ENCODE results near the gene KIAA0513.

DNA sequence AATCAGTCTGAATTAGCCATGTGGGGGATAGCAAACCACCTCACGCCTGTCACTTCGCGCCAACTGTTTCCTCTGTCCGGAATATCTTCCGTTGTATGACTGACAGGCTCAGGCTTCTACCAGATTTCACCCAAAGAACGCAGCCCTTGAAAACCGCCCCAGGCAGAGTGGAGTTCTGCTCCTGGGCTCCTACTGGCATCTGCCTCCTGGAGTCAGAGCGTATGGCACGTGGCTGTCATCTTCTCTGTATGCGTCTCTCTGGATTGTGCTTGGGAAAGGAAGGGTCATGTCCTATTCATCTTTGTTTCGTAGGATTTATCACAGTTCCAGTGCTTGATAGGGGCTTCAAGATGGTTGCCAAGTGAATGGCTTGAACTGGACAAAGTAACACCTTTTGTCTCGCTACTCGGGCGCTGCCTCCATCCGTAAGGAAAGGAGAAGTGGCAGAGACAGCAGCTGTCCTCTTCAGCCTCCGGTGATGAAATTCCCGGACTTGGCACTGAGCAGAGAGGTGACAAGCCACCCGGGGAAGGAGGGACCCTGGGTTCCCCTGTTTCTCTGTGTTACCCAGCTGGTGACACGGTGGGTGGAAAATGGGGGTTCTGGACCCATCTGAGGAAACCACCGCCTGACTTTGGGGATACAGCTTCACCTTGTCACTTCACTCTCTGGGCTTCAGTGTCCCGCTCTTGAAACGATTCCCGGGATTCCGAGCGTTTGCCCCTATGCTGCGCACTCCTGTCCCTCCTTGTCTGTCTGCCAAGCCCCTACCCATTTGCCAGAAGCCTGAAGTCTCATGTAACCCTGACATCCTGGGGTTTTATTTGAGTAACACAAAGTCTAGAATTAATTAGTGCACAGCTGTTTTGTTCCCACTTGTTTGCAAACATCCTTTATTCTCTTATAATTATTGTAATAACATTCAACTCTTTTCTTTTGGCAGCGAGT is 13.9 kb downstream of the KIAA0513 start:
- TF ChIP-seq CTCF (IDR thresholded peaks at IDR 0.05; ENCODE audit: insufficient read depth, low read length, poor library complexity, severe bottlenecking) = no peak
- TF ChIP-seq EZH2phosphoT487 (conservative IDR thresholded peaks at IDR 0.05; ENCODE audit: low read length) = no peak
